ENCODE data around the gene ARHGAP12. TPM values are rescaled to one million over a fixed set of nuclear protein-coding genes. Genes with fewer than 3 reads are reported as not detected.

The ARHGAP12 gene
- polyA plus RNA-seq, 1 of the 3 experiments (the other 2 are of a cell fraction): 8.6 TPM

DNA sequence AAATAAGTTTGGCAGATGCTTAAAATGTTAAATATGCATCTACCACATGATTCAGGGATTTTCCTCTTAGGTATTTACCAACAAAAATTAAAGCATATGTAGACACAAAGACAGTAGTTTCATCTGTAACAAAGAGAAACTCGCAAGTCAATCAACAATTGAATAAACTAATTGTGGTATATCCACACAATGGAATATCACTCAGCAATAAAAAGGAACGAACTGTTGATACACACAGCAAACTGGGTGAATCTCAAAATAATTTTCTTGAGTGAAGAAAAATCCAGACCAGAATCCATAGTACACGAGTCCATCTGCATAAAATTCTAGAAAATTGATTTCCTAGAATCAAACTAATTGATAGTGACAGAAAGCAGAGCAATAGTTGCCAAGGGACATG, 5.2 kb downstream of the ARHGAP12 start:
- POLR2A ChIA-PET: no interaction called here
- CTCF ChIA-PET: interaction anchor here (0.6 to 5.1 kb wide), 3 partner anchors 11 to 77 kb away, joined by 3 to 18 read pairs (median 4); no protein-coding TSS in a partner anchor
- H3K36me3 ChIP-seq (replicated peaks in 1 of 2; ENCODE audit: control insufficient read depth in 1 of 2, insufficient read depth in 2 of 2, low read length in 1 of 2): peaks cover 0 to 9% of the 10 kb centered on the region in 2 experiments
- H3K27ac ChIP-seq (ENCODE audit: low read depth in 2 of 2, low read length in 1 of 2): no peak overlapping the region
- H4K20me1 ChIP-seq (ENCODE audit: insufficient read depth): peaks cover 91% of the 10 kb centered on the region
- no peak overlapping the region for H2AFZ ChIP-seq (ENCODE audit: low read depth)
- H3K4me3 ChIP-seq (ENCODE audit: low read depth in 2 of 2, low read length in 1 of 2): no peak overlapping the region
- peaks cover 97% of the 10 kb centered on the region for H3K79me2 ChIP-seq (ENCODE audit: insufficient read depth)
- peaks cover 17% of the 10 kb centered on the region for H3F3A ChIP-seq (replicated peaks; ENCODE audit: insufficient read depth)
- H3K9ac ChIP-seq: no peak overlapping the region
- no peak for DNase-seq
- H3K27me3 ChIP-seq (ENCODE audit: insufficient read depth): no peaks in the 10 kb centered on the region
- no peaks in the 10 kb centered on the region for H3K9me3 ChIP-seq
- TF ChIP-seq GATA2 (CRISPR knock-in tag; IDR thresholded peaks at IDR 0.05) (no peak), JUND (IDR thresholded peaks at IDR 0.05) (no peak), NRF1 (IDR thresholded peaks at IDR 0.05; ENCODE audit: low read depth, low read length) (no peak), RFX5 (IDR thresholded peaks at IDR 0.05; ENCODE audit: low read length) (no peak), NFIC (IDR thresholded peaks at IDR 0.05; ENCODE audit: borderline replicate concordance) (no peak), FOXM1 (IDR thresholded peaks at IDR 0.05; ENCODE audit: low read depth) (no peak), TAF1 (IDR thresholded peaks at IDR 0.05; ENCODE audit: borderline replicate concordance, low read depth, low read length) (no peak)
- TF ChIP-seq, protein P1, sequence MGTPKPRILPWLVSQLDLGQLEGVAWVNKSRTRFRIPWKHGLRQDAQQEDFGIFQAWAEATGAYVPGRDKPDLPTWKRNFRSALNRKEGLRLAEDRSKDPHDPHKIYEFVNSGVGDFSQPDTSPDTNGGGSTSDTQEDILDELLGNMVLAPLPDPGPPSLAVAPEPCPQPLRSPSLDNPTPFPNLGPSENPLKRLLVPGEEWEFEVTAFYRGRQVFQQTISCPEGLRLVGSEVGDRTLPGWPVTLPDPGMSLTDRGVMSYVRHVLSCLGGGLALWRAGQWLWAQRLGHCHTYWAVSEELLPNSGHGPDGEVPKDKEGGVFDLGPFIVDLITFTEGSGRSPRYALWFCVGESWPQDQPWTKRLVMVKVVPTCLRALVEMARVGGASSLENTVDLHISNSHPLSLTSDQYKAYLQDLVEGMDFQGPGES (IDR thresholded peaks at IDR 0.05; ENCODE audit: low read depth, low read length): no peak
- TF ChIP-seq, protein P2, sequence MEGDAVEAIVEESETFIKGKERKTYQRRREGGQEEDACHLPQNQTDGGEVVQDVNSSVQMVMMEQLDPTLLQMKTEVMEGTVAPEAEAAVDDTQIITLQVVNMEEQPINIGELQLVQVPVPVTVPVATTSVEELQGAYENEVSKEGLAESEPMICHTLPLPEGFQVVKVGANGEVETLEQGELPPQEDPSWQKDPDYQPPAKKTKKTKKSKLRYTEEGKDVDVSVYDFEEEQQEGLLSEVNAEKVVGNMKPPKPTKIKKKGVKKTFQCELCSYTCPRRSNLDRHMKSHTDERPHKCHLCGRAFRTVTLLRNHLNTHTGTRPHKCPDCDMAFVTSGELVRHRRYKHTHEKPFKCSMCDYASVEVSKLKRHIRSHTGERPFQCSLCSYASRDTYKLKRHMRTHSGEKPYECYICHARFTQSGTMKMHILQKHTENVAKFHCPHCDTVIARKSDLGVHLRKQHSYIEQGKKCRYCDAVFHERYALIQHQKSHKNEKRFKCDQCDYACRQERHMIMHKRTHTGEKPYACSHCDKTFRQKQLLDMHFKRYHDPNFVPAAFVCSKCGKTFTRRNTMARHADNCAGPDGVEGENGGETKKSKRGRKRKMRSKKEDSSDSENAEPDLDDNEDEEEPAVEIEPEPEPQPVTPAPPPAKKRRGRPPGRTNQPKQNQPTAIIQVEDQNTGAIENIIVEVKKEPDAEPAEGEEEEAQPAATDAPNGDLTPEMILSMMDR (IDR thresholded peaks at IDR 0.05): no peak
- H3K4me2 ChIP-seq: no peak overlapping the region
- WGBS (ENCODE audit: low lambda C conversion rate): 83% methylated on average over 3 of the region's 3 CpGs
- no peaks in the 10 kb centered on the region for H3K9me2 ChIP-seq
- H3K4me1 ChIP-seq (ENCODE audit: control insufficient read depth in 1 of 2, insufficient read depth in 2 of 2, low read depth in 1 of 2, low read length in 1 of 2): peaks cover 7% of the 10 kb centered on the region in 2 experiments; a peak in 3 of 4 replicates

DNA sequence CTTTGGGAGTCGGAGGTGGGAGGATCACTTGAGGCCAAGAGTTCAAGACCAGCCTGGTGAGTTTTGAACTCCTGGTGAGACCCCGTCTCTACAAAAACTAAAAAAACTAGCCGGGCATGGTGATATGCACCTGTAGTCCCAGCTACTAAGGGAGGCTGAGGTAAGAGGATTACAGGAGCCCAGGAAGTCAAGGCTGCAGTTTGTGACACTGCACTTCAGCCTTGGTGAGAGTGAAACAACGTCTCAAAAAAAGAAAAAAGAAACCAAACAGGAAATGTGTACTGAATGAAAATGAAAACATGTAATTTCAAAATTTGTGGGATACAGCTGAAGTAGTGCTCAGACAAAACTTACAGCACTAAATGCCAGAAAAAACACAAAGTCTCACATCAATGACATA, 7.6 kb downstream of the ARHGAP12 start:
- no peaks in the 10 kb centered on the region for H3K27me3 ChIP-seq (ENCODE audit: insufficient read depth)
- no peak overlapping the region for H3K27ac ChIP-seq (ENCODE audit: low read depth in 2 of 2, low read length in 1 of 2)
- H3K4me2 ChIP-seq: no peak overlapping the region
- no peaks in the 10 kb centered on the region for H3K9me3 ChIP-seq
- TF ChIP-seq TCF12 (IDR thresholded peaks at IDR 0.05) (no peak), MXI1 (IDR thresholded peaks at IDR 0.05; ENCODE audit: low read depth, low read length) (no peak), POLR2AphosphoS5 (IDR thresholded peaks at IDR 0.05; ENCODE audit: low read depth, low read length) (no peak), MEF2A (IDR thresholded peaks at IDR 0.05; ENCODE audit: borderline replicate concordance, low read depth) (no peak), CHD2 (IDR thresholded peaks at IDR 0.05; ENCODE audit: low read length, partially characterized antibody) (no peak), EP300 (IDR thresholded peaks at IDR 0.05; ENCODE audit: borderline replicate concordance in 1 of 2, low read depth in 1 of 2, low read length in 1 of 2) (no peak), PBX3 (IDR thresholded peaks at IDR 0.05) (no peak), FOXJ3 (CRISPR knock-in tag; IDR thresholded peaks at IDR 0.05) (no peak), NFIC (IDR thresholded peaks at IDR 0.05; ENCODE audit: borderline replicate concordance) (no peak)
- TF ChIP-seq, protein P3, sequence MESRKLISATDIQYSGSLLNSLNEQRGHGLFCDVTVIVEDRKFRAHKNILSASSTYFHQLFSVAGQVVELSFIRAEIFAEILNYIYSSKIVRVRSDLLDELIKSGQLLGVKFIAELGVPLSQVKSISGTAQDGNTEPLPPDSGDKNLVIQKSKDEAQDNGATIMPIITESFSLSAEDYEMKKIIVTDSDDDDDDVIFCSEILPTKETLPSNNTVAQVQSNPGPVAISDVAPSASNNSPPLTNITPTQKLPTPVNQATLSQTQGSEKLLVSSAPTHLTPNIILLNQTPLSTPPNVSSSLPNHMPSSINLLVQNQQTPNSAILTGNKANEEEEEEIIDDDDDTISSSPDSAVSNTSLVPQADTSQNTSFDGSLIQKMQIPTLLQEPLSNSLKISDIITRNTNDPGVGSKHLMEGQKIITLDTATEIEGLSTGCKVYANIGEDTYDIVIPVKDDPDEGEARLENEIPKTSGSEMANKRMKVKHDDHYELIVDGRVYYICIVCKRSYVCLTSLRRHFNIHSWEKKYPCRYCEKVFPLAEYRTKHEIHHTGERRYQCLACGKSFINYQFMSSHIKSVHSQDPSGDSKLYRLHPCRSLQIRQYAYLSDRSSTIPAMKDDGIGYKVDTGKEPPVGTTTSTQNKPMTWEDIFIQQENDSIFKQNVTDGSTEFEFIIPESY (IDR thresholded peaks at IDR 0.05; ENCODE audit: borderline replicate concordance, low read depth): no peak
- ChIA-PET POLR2A (no interaction called here), CTCF (interaction anchor here (0.7 to 5.1 kb wide), 2 partner anchors 8 to 16 kb away, joined by 3 to 18 read pairs; no protein-coding TSS in a partner anchor)
- H3K4me1 ChIP-seq (ENCODE audit: control insufficient read depth in 1 of 2, insufficient read depth in 2 of 2, low read depth in 1 of 2, low read length in 1 of 2): peaks cover 0 to 7% of the 10 kb centered on the region in 2 experiments; a peak in 1 of 4 replicates
- H3K79me2 ChIP-seq (ENCODE audit: insufficient read depth): peaks cover 100% of the 10 kb centered on the region
- H3K36me3 ChIP-seq (replicated peaks in 1 of 2; ENCODE audit: control insufficient read depth in 1 of 2, insufficient read depth in 2 of 2, low read length in 1 of 2): peaks cover 0 to 9% of the 10 kb centered on the region in 2 experiments
- 82% methylated on average over 4 of the region's 4 CpGs for WGBS (ENCODE audit: low lambda C conversion rate)
- no peaks in the 10 kb centered on the region for H3K9me2 ChIP-seq
- no peak overlapping the region for H3K9ac ChIP-seq
- H4K20me1 ChIP-seq (ENCODE audit: insufficient read depth): peaks cover 98% of the 10 kb centered on the region
- H3F3A ChIP-seq (replicated peaks; ENCODE audit: insufficient read depth): peaks cover 11% of the 10 kb centered on the region
- no peak overlapping the region for H2AFZ ChIP-seq (ENCODE audit: low read depth)
- H3K4me3 ChIP-seq (ENCODE audit: low read depth in 2 of 2, low read length in 1 of 2): no peak overlapping the region
- DNase-seq: no peak
